Endometrial microvascular endothelial cells (primary cell): ENCODE results near the gene SLC46A3. TPM values are rescaled to one million over a fixed set of nuclear protein-coding genes. Genes with fewer than 3 reads are reported as not detected.

ENCODE experiments used
- in situ Hi-C: cut with HindIII; loops from 2 replicates; pipeline ENCODE4 v1.10.0; 2017; ENCODE audit warnings: low sequenced_read_pairs, low pct_unique_long_range_greater_than_20kb; ENCODE audit errors: inconsistent ontology term
- total RNA-seq: library from RNA; depleted of rRNA; stranded (reverse); fragments of >200 nt; gene quantifications from one replicate; pipeline ENCODE4 v1.2.3, GENCODE V29; 2015; ENCODE audit errors: inconsistent ontology term

Gene SLC46A3
- total RNA-seq, 1 donor from 2014 or later = 0.65 TPM

- in situ Hi-C loops = no loop called here
Observed at GRCh38 chr13:28650284-28650683, 68.5 kb downstream of the SLC46A3 start.

Other genes with a start within 250 kb of the SLC46A3 start
- gene FLT1, start 223.8 kb downstream of the SLC46A3 start, total RNA-seq = 27.7 TPM
- 118 TPM for gene POMP, start 59.8 kb downstream of the SLC46A3 start, total RNA-seq
- gene MTUS2, start 101.4 kb upstream of the SLC46A3 start, total RNA-seq = not detected